Measurements from ENCODE around the gene KLHL14. TPM values are rescaled to one million over a fixed set of nuclear protein-coding genes. Genes with fewer than 3 reads are reported as not detected.
A peak's percentile ranks its signal among the peaks of the same experiment; 100 is the strongest.
"Not testable (repeated sequence)": the region's sequence is repeated elsewhere in the genome, so short reads cannot be mapped to it uniquely, and the experiment has no call there.

KLHL14 gene
- polyA plus RNA-seq, 1 donor, result 33.1 TPM

GRCh38 chr18:32717126-32717525 is 55.7 kb downstream of the KLHL14 start:
- DNase-seq, result no peak

GRCh38 chr18:32714571-32715148 is 58.2 kb downstream of the KLHL14 start:
- peak; percentile 89 for DNase-seq

- no peak for DNase-seq
Measured at GRCh38 chr18:32712860-32713259, 60.0 kb downstream of the KLHL14 start.

GRCh38 chr18:32711862-32712261 is 61.0 kb downstream of the KLHL14 start:
- no peak for DNase-seq

GRCh38 chr18:32707586-32707985 is 65.2 kb downstream of the KLHL14 start:
- no peak for DNase-seq

GRCh38 chr18:32707147-32707546 is 65.7 kb downstream of the KLHL14 start:
- no peak for DNase-seq

GRCh38 chr18:32701313-32701712 is 71.5 kb downstream of the KLHL14 start:
- no peak for DNase-seq

- DNase-seq, result no peak
Measured at GRCh38 chr18:32698153-32698552, 74.7 kb downstream of the KLHL14 start.

- DNase-seq, result no peak
Measured at GRCh38 chr18:32696376-32696775, 76.4 kb downstream of the KLHL14 start.

- no peak for DNase-seq
Measured at GRCh38 chr18:32695534-32695933, 77.3 kb downstream of the KLHL14 start.

- DNase-seq, result no peak
Measured at GRCh38 chr18:32688821-32689220, 84.0 kb downstream of the KLHL14 start.

GRCh38 chr18:32684940-32685339 is 87.9 kb downstream of the KLHL14 start:
- no peak for DNase-seq

- DNase-seq, result no peak
Measured at GRCh38 chr18:32684096-32684495, 88.7 kb downstream of the KLHL14 start.

GRCh38 chr18:32683044-32683443 is 89.8 kb downstream of the KLHL14 start:
- no peak for DNase-seq

- no peak for DNase-seq
Measured at GRCh38 chr18:32677578-32677977, 95.2 kb downstream of the KLHL14 start.

GRCh38 chr18:32674491-32674890 is 98.3 kb downstream of the KLHL14 start:
- no peak for DNase-seq

GRCh38 chr18:32672398-32672797 is 100.4 kb downstream of the KLHL14 start:
- no peak for DNase-seq

- DNase-seq, result no peak
Measured at GRCh38 chr18:32670727-32671126, 102.1 kb downstream of the KLHL14 start.

GRCh38 chr18:32669549-32670165 is 103.2 kb downstream of the KLHL14 start:
- DNase-seq, result no peak

- DNase-seq, result no peak
Measured at GRCh38 chr18:32668956-32669355, 103.9 kb downstream of the KLHL14 start.

- no peak for DNase-seq
Measured at GRCh38 chr18:32661486-32662299, 111.1 kb downstream of the KLHL14 start.

- DNase-seq, result not testable (repeated sequence)
Measured at GRCh38 chr18:32654507-32654906, 118.3 kb downstream of the KLHL14 start.

GRCh38 chr18:32637659-32638058 is 135.2 kb downstream of the KLHL14 start:
- DNase-seq, result not testable (repeated sequence)
